ENCODE measurements around the gene PLK3. TPM values are rescaled to one million over a fixed set of nuclear protein-coding genes. Genes with fewer than 3 reads are reported as not detected.

Gene PLK3
- total and polyA plus RNA-seq, 10 of the 15 experiments (the other 5 are each of a cell fraction or from before 2014, with no cell fraction given) = 1.5 to 23.2 (median 12.1) TPM

- TF ChIP-seq, protein P1, sequence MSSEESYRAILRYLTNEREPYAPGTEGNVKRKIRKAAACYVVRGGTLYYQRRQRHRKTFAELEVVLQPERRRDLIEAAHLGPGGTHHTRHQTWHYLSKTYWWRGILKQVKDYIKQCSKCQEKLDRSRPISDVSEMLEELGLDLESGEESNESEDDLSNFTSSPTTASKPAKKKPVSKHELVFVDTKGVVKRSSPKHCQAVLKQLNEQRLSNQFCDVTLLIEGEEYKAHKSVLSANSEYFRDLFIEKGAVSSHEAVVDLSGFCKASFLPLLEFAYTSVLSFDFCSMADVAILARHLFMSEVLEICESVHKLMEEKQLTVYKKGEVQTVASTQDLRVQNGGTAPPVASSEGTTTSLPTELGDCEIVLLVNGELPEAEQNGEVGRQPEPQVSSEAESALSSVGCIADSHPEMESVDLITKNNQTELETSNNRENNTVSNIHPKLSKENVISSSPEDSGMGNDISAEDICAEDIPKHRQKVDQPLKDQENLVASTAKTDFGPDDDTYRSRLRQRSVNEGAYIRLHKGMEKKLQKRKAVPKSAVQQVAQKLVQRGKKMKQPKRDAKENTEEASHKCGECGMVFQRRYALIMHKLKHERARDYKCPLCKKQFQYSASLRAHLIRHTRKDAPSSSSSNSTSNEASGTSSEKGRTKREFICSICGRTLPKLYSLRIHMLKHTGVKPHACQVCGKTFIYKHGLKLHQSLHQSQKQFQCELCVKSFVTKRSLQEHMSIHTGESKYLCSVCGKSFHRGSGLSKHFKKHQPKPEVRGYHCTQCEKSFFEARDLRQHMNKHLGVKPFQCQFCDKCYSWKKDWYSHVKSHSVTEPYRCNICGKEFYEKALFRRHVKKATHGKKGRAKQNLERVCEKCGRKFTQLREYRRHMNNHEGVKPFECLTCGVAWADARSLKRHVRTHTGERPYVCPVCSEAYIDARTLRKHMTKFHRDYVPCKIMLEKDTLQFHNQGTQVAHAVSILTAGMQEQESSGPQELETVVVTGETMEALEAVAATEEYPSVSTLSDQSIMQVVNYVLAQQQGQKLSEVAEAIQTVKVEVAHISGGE (CRISPR knock-in tag; IDR thresholded peaks at IDR 0.05) = no peak
- TF ChIP-seq PML (IDR thresholded peaks at IDR 0.05; ENCODE audit: low read length) = no peak
- no peak for TF ChIP-seq CBX3 (IDR thresholded peaks at IDR 0.05; ENCODE audit: borderline replicate concordance, low read depth)
- no peak for TF ChIP-seq POLR2A (IDR thresholded peaks at IDR 0.05; ENCODE audit: low read depth, low read length)
- no peak for TF ChIP-seq FOXM1 (IDR thresholded peaks at IDR 0.05; ENCODE audit: low read depth, low read length)
- no peak for TF ChIP-seq MXI1 (IDR thresholded peaks at IDR 0.05; ENCODE audit: low read depth, low read length)
Measured at GRCh38 chr1:44811234-44811633, 11.1 kb downstream of the PLK3 start (continued).

GRCh38 chr1:44812822-44813543 lies 12.8 kb downstream of the PLK3 start:
- Histone ChIP-seq H3K4me2 (ENCODE audit: control insufficient read depth, insufficient read depth) (peak overlapping the region; percentile 77), H3K27ac (ENCODE audit: control insufficient read depth, insufficient read depth) (peak overlapping the region; percentile 71; the same call in 1 of the 2 replicates), H3K9ac (ENCODE audit: control insufficient read depth, insufficient read depth, low read length) (no peak overlapping the region), H3K4me3 (no peak overlapping the region), H3K4me1 (ENCODE audit: control insufficient read depth, insufficient read depth, low read length) (peaks cover 32% of the 10 kb centered on the region), H2AFZ (ENCODE audit: control insufficient read depth, low read depth, low read length) (peak overlapping the region; percentile 78), H3K36me3 (ENCODE audit: control insufficient read depth in 2 of 2, insufficient read depth in 2 of 2, low read length in 1 of 2) (no peaks in the 10 kb centered on the region; a peak in 1 of 4 replicates), H4K20me1 (ENCODE audit: control insufficient read depth, insufficient read depth) (no peaks in the 10 kb centered on the region), H3K27me3 (replicated peaks in 1 of 2; ENCODE audit: control insufficient read depth in 2 of 2, insufficient read depth in 2 of 2, low read length in 1 of 2) (no peaks in the 10 kb centered on the region), H3K9me3 (replicated peaks; ENCODE audit: control insufficient read depth, insufficient read depth, low read length) (no peaks in the 10 kb centered on the region), H3K79me2 (ENCODE audit: control insufficient read depth, insufficient read depth, low read length) (no peaks in the 10 kb centered on the region)
- ATAC-seq (no peak), DNase-seq (ENCODE audit: low read depth, low spot score) (no peak), FAIRE-seq (no peak)
- ChIA-PET POLR2A (interaction anchor here (0.6 to 2.4 kb wide), 7 partner anchors 8 to 820 kb away, joined by 3 to 26 read pairs (median 5); partner anchors contain the start of genes PLK3, RNU5D-1 and RPS8), CTCF (interaction anchor here (1.0 to 3.5 kb wide), 7 partner anchors 14 to 237 kb away, joined by 3 to 24 read pairs (median 4); partner anchors contain the start of genes HECTD3, PLK3, RNU5D-1 and RPS8), RAD21 (ENCODE audit: unreplicated experiment) (interaction anchor here (1.2 to 2.3 kb wide), 3 partner anchors 13 to 491 kb away, joined by 4 to 18 read pairs (median 4); partner anchors contain the start of gene PLK3), SMC1A (ENCODE audit: uncharacterized antibody, unreplicated experiment) (interaction anchor here (1.3 to 1.7 kb wide), 2 partner anchors 13 to 37 kb away, joined by 3 to 4 read pairs; partner anchors contain the start of genes PLK3 and RPS8)
- intact Hi-C loops (cut with micrococcal nuclease; ENCODE audit: unreplicated experiment) (no loop called here), in situ Hi-C loops (cut with MboI) (no loop called here)
- TF ChIP-seq SREBF1 (IDR thresholded peaks at IDR 0.05; ENCODE audit: low read length) (no peak), JUNB (IDR thresholded peaks at IDR 0.05) (no peak), TCF3 (IDR thresholded peaks at IDR 0.05; ENCODE audit: borderline replicate concordance, insufficient read depth, low read depth, low read length) (no peak), NFYB (IDR thresholded peaks at IDR 0.05; ENCODE audit: insufficient read depth, low read depth, low read length) (no peak), RELA (IDR thresholded peaks at IDR 0.05; ENCODE audit: borderline replicate concordance, partially characterized antibody) (no peak), ATF7 (IDR thresholded peaks at IDR 0.05; ENCODE audit: low read depth) (no peak), ASH2L (IDR thresholded peaks at IDR 0.05; ENCODE audit: borderline replicate concordance, low read depth) (no peak)
- TF ChIP-seq, protein P2, sequence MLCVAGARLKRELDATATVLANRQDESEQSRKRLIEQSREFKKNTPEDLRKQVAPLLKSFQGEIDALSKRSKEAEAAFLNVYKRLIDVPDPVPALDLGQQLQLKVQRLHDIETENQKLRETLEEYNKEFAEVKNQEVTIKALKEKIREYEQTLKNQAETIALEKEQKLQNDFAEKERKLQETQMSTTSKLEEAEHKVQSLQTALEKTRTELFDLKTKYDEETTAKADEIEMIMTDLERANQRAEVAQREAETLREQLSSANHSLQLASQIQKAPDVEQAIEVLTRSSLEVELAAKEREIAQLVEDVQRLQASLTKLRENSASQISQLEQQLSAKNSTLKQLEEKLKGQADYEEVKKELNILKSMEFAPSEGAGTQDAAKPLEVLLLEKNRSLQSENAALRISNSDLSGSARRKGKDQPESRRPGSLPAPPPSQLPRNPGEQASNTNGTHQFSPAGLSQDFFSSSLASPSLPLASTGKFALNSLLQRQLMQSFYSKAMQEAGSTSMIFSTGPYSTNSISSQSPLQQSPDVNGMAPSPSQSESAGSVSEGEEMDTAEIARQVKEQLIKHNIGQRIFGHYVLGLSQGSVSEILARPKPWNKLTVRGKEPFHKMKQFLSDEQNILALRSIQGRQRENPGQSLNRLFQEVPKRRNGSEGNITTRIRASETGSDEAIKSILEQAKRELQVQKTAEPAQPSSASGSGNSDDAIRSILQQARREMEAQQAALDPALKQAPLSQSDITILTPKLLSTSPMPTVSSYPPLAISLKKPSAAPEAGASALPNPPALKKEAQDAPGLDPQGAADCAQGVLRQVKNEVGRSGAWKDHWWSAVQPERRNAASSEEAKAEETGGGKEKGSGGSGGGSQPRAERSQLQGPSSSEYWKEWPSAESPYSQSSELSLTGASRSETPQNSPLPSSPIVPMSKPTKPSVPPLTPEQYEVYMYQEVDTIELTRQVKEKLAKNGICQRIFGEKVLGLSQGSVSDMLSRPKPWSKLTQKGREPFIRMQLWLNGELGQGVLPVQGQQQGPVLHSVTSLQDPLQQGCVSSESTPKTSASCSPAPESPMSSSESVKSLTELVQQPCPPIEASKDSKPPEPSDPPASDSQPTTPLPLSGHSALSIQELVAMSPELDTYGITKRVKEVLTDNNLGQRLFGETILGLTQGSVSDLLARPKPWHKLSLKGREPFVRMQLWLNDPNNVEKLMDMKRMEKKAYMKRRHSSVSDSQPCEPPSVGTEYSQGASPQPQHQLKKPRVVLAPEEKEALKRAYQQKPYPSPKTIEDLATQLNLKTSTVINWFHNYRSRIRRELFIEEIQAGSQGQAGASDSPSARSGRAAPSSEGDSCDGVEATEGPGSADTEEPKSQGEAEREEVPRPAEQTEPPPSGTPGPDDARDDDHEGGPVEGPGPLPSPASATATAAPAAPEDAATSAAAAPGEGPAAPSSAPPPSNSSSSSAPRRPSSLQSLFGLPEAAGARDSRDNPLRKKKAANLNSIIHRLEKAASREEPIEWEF (IDR thresholded peaks at IDR 0.05; ENCODE audit: insufficient replicate concordance, low read depth, low read length) = no peak
- no TSS peak for BruUV-seq (replicated peaks)
- 75% methylated on average over 41 of the region's 48 CpGs for WGBS (ENCODE audit: insufficient coverage, insufficient replicate concordance, low lambda C conversion rate, missing lambda C conversion rate)

Measured in GM12878 (cell line).